ENCODE data around the gene POU3F1. TPM values are rescaled to one million over a fixed set of nuclear protein-coding genes. Genes with fewer than 3 reads are reported as not detected.

POU3F1 gene
- total and polyA plus RNA-seq, 10 of the 15 experiments (the other 5 are each of a cell fraction or from before 2014, with no cell fraction given), result 0.04 to 0.53 (median 0.10) TPM; not detected in 3

DNA sequence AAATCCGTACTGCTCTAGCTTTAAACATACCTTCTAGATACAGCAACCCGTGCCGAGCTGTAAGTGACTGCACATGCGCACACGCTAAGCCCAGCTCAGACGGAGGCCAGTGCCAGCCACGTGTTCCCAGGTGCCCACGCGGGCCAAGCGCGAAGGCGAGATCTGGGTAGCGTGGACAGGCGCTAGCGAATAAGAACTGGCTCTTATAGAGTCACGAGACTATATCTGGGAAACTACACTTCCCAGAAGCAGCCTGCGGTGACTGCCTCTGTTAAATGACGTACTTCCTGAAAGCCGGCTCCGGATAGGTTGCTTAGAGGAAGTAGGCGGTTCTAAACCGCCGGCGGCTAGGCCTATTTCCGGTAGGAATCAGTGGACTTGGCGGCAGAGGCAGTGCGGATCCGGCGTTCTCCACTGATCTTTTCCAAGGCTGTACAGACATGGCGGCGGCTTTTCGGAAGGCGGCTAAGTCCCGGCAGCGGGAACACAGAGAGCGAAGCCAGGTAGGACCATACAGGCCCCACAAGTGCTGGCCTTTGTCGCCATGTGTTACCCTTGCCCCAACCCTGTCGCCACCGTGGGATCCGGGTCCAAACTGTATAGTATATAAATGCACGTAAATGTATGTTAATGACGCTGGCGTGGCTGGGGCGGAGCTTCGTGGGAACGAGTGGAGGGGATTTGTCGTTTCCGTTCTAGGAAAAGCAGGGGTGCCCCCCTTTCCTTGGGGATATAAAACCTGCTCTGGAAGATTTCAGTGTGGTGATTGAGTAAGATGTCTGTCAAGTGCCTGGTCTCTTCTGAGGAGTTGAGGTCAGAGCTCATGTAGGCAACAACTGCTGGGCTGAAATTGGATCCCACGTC, 34.0 kb downstream of the POU3F1 start, which contains the start of gene UTP11 (continued):
- TF ChIP-seq, protein P1, sequence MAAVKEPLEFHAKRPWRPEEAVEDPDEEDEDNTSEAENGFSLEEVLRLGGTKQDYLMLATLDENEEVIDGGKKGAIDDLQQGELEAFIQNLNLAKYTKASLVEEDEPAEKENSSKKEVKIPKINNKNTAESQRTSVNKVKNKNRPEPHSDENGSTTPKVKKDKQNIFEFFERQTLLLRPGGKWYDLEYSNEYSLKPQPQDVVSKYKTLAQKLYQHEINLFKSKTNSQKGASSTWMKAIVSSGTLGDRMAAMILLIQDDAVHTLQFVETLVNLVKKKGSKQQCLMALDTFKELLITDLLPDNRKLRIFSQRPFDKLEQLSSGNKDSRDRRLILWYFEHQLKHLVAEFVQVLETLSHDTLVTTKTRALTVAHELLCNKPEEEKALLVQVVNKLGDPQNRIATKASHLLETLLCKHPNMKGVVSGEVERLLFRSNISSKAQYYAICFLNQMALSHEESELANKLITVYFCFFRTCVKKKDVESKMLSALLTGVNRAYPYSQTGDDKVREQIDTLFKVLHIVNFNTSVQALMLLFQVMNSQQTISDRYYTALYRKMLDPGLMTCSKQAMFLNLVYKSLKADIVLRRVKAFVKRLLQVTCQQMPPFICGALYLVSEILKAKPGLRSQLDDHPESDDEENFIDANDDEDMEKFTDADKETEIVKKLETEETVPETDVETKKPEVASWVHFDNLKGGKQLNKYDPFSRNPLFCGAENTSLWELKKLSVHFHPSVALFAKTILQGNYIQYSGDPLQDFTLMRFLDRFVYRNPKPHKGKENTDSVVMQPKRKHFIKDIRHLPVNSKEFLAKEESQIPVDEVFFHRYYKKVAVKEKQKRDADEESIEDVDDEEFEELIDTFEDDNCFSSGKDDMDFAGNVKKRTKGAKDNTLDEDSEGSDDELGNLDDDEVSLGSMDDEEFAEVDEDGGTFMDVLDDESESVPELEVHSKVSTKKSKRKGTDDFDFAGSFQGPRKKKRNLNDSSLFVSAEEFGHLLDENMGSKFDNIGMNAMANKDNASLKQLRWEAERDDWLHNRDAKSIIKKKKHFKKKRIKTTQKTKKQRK (IDR thresholded peaks at IDR 0.05; ENCODE audit: low read depth, low read length), result no peak
- TF ChIP-seq RUNX3 (IDR thresholded peaks at IDR 0.05; ENCODE audit: low read length) (peak; percentile 94), ZZZ3 (IDR thresholded peaks at IDR 0.05; ENCODE audit: control insufficient read depth, insufficient read length, low read depth) (no peak), ATF3 (IDR thresholded peaks at IDR 0.05; ENCODE audit: borderline replicate concordance, extremely low read depth, low read depth, low read length) (peak; percentile 80; the same call in 1 of the 2 replicates), POLR2AphosphoS5 (IDR thresholded peaks at IDR 0.05; ENCODE audit: low read length) (peak; percentile 87), SIX5 (IDR thresholded peaks at IDR 0.05; ENCODE audit: low read depth, low read length, severe bottlenecking) (peak; percentile 92), SREBF2 (IDR thresholded peaks at IDR 0.05; ENCODE audit: low read length) (no peak), RCOR1 (conservative IDR thresholded peaks at IDR 0.05; ENCODE audit: low read depth, low read length) (no peak), CEBPB (IDR thresholded peaks at IDR 0.05; ENCODE audit: borderline replicate concordance in 1 of 2, low read depth in 2 of 2, low read length in 2 of 2) (no peak), KLF5 (IDR thresholded peaks at IDR 0.05; ENCODE audit: partially characterized antibody) (peak; percentile 86), ZNF384 (IDR thresholded peaks at IDR 0.05; ENCODE audit: borderline replicate concordance, low read depth, low read length) (no peak), TBL1XR1 (IDR thresholded peaks at IDR 0.05; ENCODE audit: low read depth, low read length) (no peak), CBX5 (IDR thresholded peaks at IDR 0.05; ENCODE audit: low read depth) (peak; percentile 93; the same call in 1 of the 2 replicates), ZSCAN29 (IDR thresholded peaks at IDR 0.05) (no peak), PAX5 (IDR thresholded peaks at IDR 0.05; ENCODE audit: borderline replicate concordance, low read depth, low read length) (no peak; the same call in 1 of the 2 replicates), RBBP5 (conservative IDR thresholded peaks at IDR 0.05) (no peak), NFIC (IDR thresholded peaks at IDR 0.05; ENCODE audit: low read depth, low read length) (no peak), ZBED1 (IDR thresholded peaks at IDR 0.05; ENCODE audit: borderline replicate concordance) (no peak), ATF7 (IDR thresholded peaks at IDR 0.05; ENCODE audit: low read depth) (peak; percentile 91), ETV6 (conservative IDR thresholded peaks at IDR 0.05 in 1 of 2, IDR thresholded peaks at IDR 0.05 in 1 of 2; ENCODE audit: borderline replicate concordance in 1 of 2, low read depth in 1 of 2) (no peak; a peak in 1 of 4 replicates), CHD2 (IDR thresholded peaks at IDR 0.05; ENCODE audit: borderline replicate concordance, low read depth, low read length) (peak; percentile 81), ZNF207 (IDR thresholded peaks at IDR 0.05; ENCODE audit: borderline replicate concordance) (peak; percentile 90; the same call in 1 of the 2 replicates), POLR2A (IDR thresholded peaks at IDR 0.05; ENCODE audit: low read depth, low read length) (peak; percentile 87), NR2F1 (conservative IDR thresholded peaks at IDR 0.05) (no peak)
- TF ChIP-seq, protein P2, sequence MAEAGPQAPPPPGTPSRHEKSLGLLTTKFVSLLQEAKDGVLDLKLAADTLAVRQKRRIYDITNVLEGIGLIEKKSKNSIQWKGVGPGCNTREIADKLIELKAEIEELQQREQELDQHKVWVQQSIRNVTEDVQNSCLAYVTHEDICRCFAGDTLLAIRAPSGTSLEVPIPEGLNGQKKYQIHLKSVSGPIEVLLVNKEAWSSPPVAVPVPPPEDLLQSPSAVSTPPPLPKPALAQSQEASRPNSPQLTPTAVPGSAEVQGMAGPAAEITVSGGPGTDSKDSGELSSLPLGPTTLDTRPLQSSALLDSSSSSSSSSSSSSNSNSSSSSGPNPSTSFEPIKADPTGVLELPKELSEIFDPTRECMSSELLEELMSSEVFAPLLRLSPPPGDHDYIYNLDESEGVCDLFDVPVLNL (IDR thresholded peaks at IDR 0.05; ENCODE audit: low read depth, low read length), result no peak
- TF ChIP-seq, protein P3, sequence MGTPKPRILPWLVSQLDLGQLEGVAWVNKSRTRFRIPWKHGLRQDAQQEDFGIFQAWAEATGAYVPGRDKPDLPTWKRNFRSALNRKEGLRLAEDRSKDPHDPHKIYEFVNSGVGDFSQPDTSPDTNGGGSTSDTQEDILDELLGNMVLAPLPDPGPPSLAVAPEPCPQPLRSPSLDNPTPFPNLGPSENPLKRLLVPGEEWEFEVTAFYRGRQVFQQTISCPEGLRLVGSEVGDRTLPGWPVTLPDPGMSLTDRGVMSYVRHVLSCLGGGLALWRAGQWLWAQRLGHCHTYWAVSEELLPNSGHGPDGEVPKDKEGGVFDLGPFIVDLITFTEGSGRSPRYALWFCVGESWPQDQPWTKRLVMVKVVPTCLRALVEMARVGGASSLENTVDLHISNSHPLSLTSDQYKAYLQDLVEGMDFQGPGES (IDR thresholded peaks at IDR 0.05), result no peak

Measured in GM12878 (cell line).